ENCODE measurements around the gene SH3BP4. TPM values are rescaled to one million over a fixed set of nuclear protein-coding genes. Genes with fewer than 3 reads are reported as not detected.

Gene SH3BP4
- total and polyA plus RNA-seq, 2 donors: 11.7 to 14.3 TPM

DNA sequence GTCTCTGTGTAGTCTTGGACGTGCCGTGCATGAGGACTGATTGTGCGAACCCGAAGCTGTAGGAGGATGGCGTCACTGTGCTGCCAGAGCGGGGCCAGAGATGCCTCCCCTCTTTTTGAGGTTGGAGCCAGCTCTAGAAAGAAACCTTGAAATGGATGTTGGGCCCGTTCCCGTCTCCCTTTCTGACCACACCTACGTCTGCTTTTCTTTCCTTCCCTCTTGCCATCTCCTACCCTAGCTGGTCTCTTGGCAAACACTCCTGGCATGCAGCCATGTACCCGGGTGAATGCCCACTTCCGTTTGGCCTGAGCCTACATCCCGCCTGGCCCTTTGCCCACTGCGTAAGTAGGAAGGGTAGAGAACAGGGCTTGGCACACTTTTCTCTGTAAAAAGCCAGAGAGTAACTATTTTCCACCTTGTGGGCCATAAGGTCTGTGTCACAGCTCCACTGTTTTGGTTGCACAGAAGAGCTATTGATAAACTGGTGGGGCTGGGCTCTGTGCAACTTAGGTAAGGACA, 37.4 kb downstream of the SH3BP4 start:
- H3K4me3 ChIP-seq (ENCODE audit: low read depth, low read length): no peak overlapping the region

DNA sequence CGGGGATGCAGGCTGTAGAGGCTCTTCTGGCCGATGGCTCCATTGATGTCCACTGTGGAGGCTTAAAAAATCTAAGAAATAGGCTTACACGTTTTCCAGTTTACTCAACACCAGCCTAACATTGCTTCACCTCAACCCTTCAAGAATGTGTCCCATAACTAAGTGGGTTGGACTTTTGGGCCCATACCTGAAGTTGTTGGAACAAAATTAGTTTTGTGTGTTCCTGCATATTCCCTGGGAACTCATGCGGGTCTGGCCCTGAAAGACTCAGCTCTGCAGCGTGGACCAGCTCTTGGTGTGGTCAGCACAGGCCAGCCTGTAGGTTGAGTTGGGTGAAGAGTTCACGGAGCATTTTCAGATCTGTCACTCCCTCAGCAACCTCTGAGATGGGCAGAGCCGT, 38.5 kb downstream of the SH3BP4 start:
- no peak overlapping the region for H3K4me3 ChIP-seq (ENCODE audit: low read depth, low read length)
- no peak overlapping the region for H3K27ac ChIP-seq (ENCODE audit: low read depth)
- 96% methylated on average over 7 of the region's 7 CpGs for WGBS
- no peak for DNase-seq (ENCODE audit: extremely low spot score)
- no peaks in the 10 kb centered on the region for H3K4me1 ChIP-seq (ENCODE audit: insufficient read depth)
- no peaks in the 10 kb centered on the region for H3K36me3 ChIP-seq (ENCODE audit: insufficient read depth)

More for the DNA sequence above, 37.4 kb downstream of the SH3BP4 start:
- H3K4me1 ChIP-seq (ENCODE audit: insufficient read depth): no peaks in the 10 kb centered on the region
- H3K36me3 ChIP-seq (ENCODE audit: insufficient read depth): no peaks in the 10 kb centered on the region
- DNase-seq (ENCODE audit: extremely low spot score): no peak
- no peak overlapping the region for H3K27ac ChIP-seq (ENCODE audit: low read depth)
- WGBS: 64% methylated on average over 13 of the region's 13 CpGs

DNA sequence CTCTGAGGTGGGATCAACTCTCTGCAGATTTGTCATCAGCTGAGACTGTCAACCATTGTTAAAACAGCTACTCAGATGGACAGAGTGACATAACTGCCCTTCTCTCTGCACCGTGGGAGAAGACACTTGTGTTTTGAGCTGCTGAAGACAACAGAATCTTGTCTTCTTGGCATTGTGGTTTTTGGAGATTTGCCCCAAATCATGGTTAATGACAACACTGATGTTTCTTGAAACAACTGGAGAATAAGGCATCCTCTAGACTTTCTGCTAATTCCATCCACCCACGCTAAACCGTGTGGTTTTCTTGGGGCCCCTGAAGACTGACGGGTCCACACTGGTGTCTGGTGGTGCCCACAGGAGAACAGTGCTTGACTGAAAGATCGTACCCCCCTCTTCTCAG, 39.5 kb downstream of the SH3BP4 start:
- WGBS: 90% methylated on average over 5 of the region's 5 CpGs
- DNase-seq (ENCODE audit: extremely low spot score): no peak
- H3K4me1 ChIP-seq (ENCODE audit: insufficient read depth): no peaks in the 10 kb centered on the region

DNA sequence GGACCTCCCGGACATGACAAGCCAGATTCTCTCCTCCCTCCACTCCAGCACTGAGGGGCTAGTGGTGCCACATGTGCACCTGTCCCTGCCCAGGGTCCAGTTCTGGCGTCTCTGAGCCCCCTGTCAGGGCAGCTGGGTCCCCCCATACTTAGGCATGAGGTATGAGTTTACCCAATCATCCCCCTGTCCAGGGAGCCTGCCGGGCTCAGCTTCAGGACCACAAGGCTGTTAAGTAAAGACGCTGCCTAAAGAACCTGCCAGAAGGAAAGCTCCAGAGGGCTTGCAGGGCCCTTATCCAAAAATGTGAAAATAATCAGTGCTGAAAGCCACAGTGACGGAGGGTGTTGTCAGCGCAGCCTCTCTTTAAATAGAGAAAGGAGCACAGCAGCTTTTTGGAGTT, 40.0 kb downstream of the SH3BP4 start:
- Histone ChIP-seq H3K4me1 (ENCODE audit: insufficient read depth) (no peaks in the 10 kb centered on the region), H3K4me3 (ENCODE audit: low read depth, low read length) (no peak overlapping the region), H3K36me3 (ENCODE audit: insufficient read depth) (no peaks in the 10 kb centered on the region), H3K27ac (ENCODE audit: low read depth) (no peak overlapping the region)
- 76% methylated on average over 6 of the region's 6 CpGs for WGBS
- DNase-seq (ENCODE audit: extremely low spot score): no peak

More for the DNA sequence above, 39.5 kb downstream of the SH3BP4 start:
- Histone ChIP-seq H3K4me3 (ENCODE audit: low read depth, low read length) (no peak overlapping the region), H3K27ac (ENCODE audit: low read depth) (no peak overlapping the region), H3K36me3 (ENCODE audit: insufficient read depth) (no peaks in the 10 kb centered on the region)

DNA sequence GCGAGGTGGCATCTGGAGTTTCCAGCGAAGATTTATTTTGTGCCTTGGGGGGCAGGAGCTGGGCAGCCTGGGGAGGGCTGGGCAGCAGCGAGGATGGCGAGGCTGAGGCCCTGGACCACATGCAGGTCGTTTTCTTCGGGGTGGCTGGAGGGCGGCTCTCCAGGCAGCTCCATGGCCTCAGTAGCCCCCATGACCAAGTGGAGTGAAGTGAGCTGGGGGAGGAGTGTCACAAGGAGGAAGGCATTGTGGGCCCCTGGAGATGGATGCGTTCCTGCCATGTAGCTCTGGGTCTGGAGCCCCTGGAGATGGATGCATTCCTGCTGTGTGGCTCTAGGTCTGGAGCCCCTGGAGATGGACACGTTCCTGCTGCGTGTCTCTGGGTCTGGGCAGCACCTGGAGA, 40.4 kb downstream of the SH3BP4 start:
- Histone ChIP-seq H3K4me1 (ENCODE audit: insufficient read depth) (no peaks in the 10 kb centered on the region), H3K4me3 (ENCODE audit: low read depth, low read length) (no peak overlapping the region), H3K36me3 (ENCODE audit: insufficient read depth) (no peaks in the 10 kb centered on the region), H3K27ac (ENCODE audit: low read depth) (no peak overlapping the region)
- 89% methylated on average over 10 of the region's 10 CpGs for whole genome bisulfite sequencing
- DNase-seq (ENCODE audit: extremely low spot score): no peak

DNA sequence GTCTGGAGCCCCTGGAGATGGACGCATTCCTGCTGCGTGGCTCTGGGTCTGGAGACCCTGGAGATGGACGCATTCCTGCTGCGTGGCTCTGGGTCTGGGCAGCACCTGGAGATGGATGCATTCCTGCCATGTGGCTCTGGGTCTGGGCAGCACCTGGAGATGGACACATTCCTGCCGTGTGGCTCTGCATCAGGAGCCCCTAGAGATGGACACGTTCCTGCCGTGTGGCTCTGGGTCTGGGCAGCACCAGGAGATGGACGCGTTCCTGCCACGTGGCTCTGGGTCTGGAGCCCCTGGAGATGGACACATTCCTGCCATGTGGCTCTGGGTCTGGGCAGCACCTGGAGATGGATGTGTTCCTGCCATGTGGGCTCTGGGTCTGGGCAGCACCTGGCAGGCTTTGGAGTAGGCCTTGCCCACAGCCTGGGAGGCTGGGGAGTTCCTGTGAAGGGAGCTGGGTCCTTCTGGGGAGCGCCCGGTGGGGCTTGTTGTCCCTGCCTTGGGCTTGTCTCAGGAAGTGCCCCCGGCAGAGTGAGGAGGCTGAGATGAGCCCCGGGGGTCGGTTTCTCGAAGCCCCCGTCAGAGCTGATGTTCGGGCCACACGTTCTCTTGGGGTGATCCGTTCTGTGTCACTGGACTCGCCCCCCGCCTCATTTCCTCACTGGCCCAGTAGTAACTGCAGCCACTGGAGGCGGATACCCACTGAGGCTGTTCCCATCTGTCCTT, 41.0 kb downstream of the SH3BP4 start:
- 95% methylated on average over 23 of the region's 23 CpGs for WGBS
- Histone ChIP-seq H3K4me1 (ENCODE audit: insufficient read depth) (no peaks in the 10 kb centered on the region), H3K36me3 (ENCODE audit: insufficient read depth) (no peaks in the 10 kb centered on the region), H3K27ac (ENCODE audit: low read depth) (no peak overlapping the region), H3K4me3 (ENCODE audit: low read depth, low read length) (no peak overlapping the region)
- DNase-seq (ENCODE audit: extremely low spot score): no peak

DNA sequence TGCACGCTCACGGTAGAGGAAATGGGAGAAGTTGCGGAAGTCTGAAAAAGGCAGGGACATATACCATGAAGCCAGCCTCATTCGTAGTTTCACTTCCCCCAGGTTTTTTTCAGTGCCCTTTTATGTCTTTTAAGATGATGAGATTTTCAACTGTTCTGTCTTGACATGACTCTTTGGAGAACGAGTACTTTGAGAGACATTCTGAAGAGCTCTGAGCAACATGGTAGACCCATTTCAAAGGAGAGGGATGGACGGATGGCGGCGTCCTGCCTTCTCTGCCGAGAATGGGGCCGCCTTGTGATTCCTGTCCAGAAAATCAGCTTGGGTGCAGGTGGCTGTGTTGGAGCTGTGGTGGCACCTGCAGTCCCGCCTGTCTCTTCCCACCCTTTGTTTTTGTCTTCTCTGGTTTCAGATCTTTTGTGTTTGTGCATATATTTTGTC, 41.7 kb downstream of the SH3BP4 start:
- no peak for DNase-seq (ENCODE audit: extremely low spot score)
- no peaks in the 10 kb centered on the region for H3K36me3 ChIP-seq (ENCODE audit: insufficient read depth)
- H3K4me1 ChIP-seq (ENCODE audit: insufficient read depth): no peaks in the 10 kb centered on the region
- H3K27ac ChIP-seq (ENCODE audit: low read depth): no peak overlapping the region
- WGBS: 93% methylated on average over 11 of the region's 11 CpGs
- H3K4me3 ChIP-seq (ENCODE audit: low read depth, low read length): no peak overlapping the region

DNA sequence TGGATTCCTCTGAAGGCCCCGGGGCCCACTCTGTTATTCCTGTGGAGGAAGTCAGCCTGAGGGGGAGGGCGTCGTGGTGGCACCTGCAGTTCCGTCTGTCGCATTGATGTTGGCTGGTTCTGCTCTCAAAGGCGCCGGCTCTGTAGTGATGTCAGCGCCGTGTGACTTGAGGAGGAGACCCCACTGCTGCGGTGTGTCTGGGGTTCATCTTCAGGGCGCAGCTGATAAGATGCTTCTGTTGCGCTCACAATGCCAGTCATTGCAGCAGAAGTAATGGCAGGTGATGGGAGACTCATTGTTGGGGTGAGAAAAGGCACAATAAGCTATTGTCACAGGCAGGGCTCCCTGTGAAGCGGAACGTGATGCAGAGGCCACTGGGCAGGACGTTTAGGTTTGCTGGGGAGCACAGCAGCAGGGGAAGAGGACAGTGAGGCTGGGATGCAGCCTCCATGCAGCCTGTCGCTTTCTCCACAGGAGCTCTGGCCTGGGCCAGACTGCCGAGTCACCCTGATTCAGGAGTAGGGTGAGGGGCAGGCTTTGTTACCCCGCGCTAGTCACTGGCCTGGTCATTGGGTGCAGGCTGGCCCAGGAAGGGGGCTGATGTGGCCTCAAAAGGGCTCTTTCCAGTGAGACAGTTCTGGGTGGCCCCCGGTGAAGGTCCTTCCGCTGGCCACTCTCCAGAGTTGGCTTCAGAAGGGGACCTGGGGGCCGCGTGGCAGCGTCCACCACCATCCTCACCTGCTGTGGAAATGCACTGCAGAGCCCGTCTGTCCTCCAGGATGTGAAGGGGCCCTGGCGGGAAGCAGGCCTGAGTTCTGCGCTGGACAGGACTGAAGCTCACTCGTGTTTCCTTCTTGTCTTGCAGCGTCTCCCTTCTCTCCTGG, 42.9 kb downstream of the SH3BP4 start:
- DNase-seq (ENCODE audit: extremely low spot score): no peak
- WGBS: 92% methylated on average over 29 of the region's 29 CpGs

DNA sequence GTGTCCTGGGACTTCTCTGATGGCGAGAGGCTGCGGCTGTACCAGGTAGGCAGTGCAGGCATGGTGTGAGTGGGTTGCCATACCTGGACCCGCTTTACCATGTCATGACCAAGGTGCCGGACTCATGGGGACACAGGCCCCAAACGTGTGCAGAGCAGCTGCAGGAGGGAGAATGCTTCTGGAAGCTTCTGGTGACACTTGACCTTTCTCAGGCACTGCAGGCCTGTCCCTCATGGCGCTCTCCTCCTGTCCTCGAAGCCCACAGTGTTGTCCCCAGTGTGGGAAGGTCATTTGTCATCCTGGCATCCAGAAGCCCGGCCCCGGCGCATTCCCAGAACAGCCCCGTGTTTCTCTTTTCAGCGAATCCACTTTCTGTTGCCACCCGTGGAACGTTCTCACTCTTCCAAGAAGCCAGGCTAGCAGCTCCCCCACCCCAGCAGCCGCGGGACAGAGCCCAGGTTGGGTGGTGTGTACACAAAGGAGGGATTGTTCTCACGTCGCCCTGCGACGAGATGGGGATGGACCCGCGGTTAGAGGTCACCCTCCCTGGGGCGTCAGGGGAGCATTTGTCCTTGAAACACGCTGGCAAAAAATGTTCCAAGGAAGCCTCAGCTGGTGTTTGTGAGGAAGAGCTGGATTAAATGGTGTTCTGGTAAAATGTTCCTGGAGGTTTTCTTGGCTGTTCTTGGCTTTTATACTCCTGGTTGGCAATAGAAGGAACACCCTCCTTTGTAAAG, 43.7 kb downstream of the SH3BP4 start:
- Histone ChIP-seq H3K27ac (ENCODE audit: low read depth) (no peak overlapping the region), H3K4me1 (ENCODE audit: insufficient read depth) (no peaks in the 10 kb centered on the region)
- no peak for DNase-seq (ENCODE audit: extremely low spot score)

More for the DNA sequence above, 42.9 kb downstream of the SH3BP4 start:
- H3K36me3 ChIP-seq (ENCODE audit: insufficient read depth): no peaks in the 10 kb centered on the region
- no peak overlapping the region for H3K27ac ChIP-seq (ENCODE audit: low read depth)
- no peak overlapping the region for H3K4me3 ChIP-seq (ENCODE audit: low read depth, low read length)
- no peaks in the 10 kb centered on the region for H3K4me1 ChIP-seq (ENCODE audit: insufficient read depth)

DNA sequence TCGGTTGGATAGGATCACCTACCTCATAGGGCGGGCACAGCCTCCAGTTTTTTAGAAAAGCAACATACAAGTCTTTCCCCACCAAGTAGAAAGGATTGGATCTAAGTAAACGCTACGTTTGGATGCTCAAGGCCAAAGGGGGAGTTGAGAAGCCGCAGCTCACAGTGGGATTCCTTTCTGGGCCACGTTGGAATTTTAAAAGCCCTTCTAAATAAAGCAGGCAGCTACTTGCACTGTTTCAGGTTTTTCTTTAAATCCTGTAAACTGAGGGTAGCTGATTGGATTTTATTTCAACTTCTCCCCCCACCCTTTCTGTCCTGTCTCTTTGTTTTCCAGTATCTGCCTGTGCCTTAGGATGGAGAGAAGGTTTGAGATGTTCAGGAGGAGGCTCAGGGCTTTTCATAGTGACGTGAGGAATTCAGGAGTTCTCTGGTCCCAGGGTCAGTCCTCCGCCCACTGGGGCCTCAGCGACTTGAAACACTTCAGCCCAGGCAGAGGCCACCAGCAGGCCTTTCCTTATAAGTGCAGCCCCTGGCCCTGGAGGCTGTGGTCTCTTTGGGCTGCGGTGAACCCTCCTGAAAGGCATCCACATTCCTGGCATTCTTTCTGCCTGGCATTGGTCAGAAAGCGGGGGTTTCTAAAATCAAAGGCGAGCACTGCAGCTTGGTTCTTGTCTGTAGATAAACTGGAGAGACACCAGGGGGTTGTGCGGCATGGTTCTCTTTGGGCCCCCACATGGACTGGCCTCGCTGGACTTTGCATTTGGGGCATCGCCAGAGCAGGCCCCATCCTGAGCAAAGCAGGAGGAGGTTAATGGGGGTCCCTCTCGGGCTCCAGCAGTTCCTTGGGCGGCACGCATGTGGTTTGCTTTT, 44.5 kb downstream of the SH3BP4 start:
- no peaks in the 10 kb centered on the region for H3K4me1 ChIP-seq (ENCODE audit: insufficient read depth)
- H3K4me3 ChIP-seq (ENCODE audit: low read depth, low read length): no peak overlapping the region
- H3K36me3 ChIP-seq (ENCODE audit: insufficient read depth): no peaks in the 10 kb centered on the region
- WGBS: 87% methylated on average over 18 of the region's 18 CpGs
- DNase-seq (ENCODE audit: extremely low spot score): no peak
- no peak overlapping the region for H3K27ac ChIP-seq (ENCODE audit: low read depth)

More for the DNA sequence above, 43.7 kb downstream of the SH3BP4 start:
- 93% methylated on average over 24 of the region's 24 CpGs for WGBS
- no peak overlapping the region for H3K4me3 ChIP-seq (ENCODE audit: low read depth, low read length)
- H3K36me3 ChIP-seq (ENCODE audit: insufficient read depth): no peaks in the 10 kb centered on the region

DNA sequence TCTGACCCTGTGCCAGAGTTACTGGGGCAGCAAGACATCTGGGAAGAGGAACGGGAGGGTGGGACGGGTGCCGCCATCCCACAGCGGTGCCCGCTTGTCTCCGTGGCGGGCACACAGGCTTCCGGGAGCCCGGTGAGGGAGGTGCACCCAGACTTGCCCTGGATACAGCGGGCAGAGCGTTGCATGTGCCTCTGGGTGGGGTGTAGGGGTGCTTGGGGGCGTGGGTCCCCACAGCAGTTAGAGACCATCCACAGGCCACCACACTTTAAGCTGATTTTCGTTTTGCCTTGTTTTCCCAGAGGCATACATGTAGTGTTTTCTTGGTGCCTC, 45.1 kb downstream of the SH3BP4 start:
- Histone ChIP-seq H3K27ac (ENCODE audit: low read depth) (no peak overlapping the region), H3K4me3 (ENCODE audit: low read depth, low read length) (no peak overlapping the region), H3K36me3 (ENCODE audit: insufficient read depth) (no peaks in the 10 kb centered on the region), H3K4me1 (ENCODE audit: insufficient read depth) (no peaks in the 10 kb centered on the region)
- WGBS: 98% methylated on average over 13 of the region's 13 CpGs
- no peak for DNase-seq (ENCODE audit: extremely low spot score)

DNA sequence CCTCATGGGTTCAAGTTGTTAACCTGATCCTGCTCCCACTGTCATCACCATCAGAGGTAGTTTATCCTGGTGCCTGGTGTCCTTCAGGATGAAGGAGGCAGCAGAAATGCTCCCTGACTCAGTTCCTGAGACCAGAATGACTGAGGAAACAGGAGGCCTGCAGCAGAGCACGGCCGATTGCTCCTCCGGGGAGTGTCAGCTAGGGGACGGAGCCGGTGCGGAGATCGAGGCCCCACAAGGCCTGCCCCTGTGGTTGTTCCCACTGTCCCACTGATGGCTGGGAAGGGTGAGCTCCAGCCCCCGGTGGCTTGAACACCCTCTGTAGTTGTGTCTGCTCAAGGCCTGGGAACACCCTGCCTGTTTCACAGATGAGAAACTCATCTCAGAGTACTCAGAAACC, 45.6 kb downstream of the SH3BP4 start:
- Histone ChIP-seq H3K27ac (ENCODE audit: low read depth) (no peak overlapping the region), H3K4me3 (ENCODE audit: low read depth, low read length) (no peak overlapping the region), H3K4me1 (ENCODE audit: insufficient read depth) (no peaks in the 10 kb centered on the region), H3K36me3 (ENCODE audit: insufficient read depth) (no peaks in the 10 kb centered on the region)
- DNase-seq (ENCODE audit: extremely low spot score): no peak
- WGBS: 98% methylated on average over 8 of the region's 8 CpGs
